T-helper 2 cell treated with Interferon-gamma antibody and Interleukin-4, amounts not matched to agents 100 ng/mL and 5 ng/mL, for 36 hours (primary cell): ENCODE data around the gene SMIM45.

ENCODE experiments used
- intact Hi-C: fragments of 100-400 bp; cut with micrococcal nuclease; formaldehyde crosslinking; loops from one replicate; pipeline ENCODE4 v1.15.1; 2023

SMIM45 gene

DNA sequence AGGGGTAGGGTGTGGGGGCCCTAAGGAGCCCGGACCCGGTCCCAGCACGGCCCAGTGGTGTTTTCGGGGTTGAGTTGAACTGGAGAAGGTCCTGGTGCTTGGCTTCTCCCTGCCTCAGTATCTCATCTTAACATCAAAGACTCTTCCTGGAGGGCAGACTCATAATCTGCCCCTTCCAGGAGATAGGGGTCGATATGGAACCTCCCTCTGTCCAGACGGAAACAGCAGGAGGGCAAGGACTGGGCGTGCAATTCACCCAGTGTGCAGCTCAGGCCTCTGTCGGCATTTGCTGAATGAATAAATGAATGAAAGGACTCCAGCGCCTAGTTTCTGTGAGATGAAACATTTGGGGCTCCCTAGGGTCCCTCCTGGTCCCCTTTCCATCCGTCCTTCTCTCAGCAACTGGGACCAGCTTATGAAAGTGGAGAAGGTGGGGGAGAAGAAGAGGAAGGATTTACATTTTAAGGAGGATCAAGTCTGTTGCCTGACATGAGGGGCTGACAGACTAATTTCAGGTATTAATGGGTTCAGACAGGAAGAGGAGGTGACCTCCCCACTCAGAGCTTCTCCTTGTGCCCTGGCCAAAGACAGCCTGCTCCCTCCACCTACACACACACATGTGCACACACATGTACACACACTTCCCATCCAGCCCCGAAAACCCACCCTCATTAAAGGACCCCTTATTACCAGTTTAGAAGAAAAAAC lies 36.0 kb upstream of the SMIM45 start:
- intact Hi-C loops = no loop called here

DNA sequence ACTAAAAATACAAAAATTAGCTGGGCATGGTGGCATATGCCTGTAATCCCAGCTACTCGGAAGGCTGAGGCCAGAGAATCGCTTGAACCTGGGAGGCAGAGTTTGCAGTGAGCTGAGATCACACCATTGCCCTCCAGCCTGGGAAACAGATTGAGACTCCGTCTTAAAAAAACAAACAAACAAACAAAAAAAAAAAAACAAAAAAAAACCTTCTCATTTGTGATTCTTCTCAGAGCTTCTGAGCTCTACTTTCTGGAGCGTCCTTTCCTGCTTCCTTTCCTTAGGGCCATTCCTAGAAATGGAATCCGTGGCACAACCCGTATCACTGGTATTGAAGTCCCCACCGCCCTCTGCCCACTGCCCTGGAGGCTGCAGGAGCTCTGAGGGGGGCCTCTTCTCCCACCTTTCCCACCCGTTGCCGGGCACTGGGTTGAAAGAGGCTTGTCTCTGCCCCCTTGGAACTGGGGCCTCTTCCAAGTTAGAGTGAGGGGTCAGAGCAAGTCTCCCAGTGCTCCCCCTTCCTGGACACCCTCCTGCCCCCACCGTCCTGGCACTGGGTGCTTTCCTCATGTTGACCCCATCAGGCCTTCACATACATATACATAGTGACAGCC lies 35.1 kb upstream of the SMIM45 start:
- intact Hi-C loops = no loop called here

DNA sequence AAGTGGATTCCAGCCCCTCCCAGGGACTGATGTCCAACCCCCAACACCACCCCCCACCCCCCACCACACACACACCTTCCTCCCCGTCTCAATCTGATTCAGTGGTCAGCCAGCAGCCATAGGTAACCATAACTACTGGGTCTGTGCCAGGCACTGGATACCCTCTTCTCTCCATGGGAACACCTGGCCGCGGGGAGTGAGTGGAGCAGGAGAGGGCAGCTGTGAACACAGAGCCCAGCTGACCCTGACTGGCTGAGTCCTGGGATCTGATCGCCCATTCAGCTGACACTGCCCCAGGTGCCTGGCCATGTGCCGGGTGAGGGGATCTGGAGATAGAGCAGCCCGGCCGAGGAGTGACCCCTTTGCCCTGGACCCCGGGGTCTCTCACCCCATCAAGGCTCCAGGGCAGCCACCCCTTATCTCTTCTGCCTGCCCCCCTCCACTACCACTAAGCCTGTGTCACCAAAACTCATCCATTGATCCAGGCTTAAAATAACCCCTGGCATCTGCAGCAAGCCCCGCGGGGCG lies 34.5 kb upstream of the SMIM45 start:
- intact Hi-C loops = no loop called here

DNA sequence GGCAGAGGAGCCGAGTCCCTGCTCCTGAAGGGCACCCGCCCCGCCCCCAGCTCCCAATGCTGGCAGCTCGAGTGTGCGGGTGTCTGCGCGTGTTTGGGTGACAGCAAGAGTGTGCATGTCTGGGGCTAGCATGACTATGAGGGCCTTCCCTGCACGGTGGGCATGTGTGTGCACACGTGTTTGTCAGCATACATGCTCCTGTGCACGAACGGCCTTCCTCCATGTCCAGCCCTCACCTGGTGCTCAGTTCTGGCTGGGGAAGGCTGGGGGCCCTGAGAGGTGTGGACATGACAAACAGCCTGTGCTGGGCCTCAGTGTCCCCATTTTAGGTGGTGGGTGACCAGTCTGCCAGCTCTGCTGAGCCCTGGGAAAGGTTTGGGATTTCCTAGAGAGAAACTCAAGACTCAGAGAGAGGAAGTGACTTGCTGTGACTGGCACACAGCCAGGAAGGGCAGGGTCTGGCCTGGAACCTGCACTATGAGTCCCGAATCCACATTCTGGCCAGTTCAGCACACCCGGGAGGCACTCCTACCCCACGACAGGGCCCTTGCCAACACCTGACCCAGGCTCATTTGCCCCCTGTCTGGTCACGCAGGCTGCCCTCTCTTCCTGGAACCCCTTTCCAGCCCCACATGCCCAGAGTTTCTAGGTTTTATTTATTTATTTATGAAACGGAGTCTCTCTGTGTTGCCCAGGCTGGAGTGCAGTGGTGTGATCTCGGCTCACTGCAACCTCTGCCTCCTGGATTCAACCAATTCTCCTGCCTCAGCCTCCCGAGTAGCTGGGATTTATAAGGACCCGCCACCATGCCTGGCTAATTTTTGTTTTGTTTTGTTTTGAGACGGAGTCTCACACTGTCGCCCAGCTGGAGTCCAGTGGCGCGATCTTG lies 33.8 kb upstream of the SMIM45 start:
- intact Hi-C loops = no loop called here

DNA sequence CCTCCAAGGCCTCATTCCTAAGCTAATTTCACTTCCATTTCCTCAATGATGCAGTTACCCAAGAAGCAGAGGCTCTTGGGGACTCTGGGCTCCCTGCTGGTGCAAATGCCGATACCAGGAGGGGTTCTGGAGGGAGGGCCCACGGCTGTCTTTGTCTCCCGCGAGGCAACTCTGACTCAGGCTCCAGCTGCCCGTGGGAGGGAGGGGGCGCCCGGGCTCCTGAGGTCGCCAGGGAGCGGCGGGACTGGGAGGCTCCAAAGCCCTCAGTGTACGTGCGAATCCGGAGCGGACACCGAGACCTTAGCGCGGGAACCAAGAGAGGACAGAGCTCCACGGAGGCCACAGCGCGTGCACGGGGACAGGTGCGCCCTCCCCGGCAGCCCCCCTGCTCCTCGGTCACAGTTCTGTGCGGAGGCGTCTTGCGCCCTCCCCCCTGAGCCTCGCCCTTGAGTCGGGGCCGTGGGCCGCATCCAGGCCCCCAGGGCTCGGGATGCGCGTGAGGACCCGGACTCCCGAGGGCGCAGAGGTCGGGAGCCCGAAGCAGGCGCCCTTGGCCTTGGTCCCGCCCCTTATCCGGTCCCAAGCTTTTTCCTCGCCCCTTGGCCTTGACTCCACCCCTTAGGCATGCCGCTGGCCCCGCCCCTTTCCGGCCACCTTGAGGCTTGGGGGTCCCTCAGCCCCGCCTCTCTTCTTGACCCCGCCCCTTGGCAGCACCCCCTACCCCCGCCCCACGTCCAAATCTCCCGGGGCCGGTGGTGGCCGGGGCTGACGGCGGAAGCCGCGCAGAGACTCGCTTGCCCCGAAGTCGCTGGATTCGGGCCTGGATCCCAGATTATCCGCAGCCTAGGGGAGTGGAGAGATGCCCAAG lies 32.4 kb upstream of the SMIM45 start:
- intact Hi-C loops = no loop called here

DNA sequence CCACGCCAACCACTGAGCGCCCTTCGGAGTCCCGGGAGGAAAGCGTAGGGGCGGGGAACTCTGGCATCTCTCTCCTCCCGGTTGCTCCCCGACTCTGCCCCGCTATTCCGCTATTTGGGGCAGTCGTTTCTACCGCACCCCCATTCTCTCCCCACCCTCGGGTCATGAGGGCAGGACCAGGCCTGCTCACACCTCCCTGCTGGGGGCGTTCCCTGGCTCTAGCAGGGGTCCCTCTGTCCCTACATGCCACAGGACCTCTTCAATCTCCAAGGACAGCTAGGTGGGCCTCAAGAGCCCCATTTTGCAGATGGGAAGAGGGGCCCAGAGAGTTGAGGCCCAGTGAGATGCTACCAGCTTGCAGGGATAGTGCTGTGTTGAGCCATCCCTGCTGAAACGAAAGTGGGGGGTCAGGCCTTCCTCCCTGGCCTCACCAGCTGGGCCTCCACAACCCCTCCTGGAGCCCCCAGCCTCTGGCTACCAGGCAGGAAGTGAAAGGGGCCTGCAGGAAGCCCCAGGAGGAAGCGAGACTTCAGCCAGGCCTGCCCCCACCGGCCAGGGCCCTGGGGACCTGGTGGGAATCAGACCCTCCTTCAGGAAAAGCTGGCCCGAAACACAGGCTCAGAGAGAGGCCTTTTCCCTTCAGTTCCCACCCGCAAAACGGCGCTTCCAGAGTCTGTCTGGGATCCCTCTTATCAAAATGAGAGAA lies 31.5 kb upstream of the SMIM45 start:
- intact Hi-C loops = no loop called here

DNA sequence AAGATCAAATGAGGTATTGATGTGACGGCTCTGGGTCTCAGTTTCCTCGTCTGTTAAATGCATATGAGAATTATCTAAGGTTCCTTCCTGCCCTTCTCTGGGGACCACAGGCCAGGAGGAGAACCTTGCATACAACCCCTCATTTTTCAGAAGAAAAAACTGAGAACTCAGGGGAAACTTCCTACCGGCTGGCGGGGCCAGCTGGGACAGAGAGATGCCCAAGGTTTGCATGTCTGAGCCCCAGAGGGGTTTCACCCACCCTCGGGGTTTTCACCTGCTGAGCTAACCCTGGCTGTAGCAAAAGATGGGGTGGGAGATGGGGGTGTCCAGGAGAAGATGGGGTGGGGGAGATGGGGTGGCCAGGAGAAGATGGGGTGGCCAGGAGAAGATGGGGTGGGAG lies 29.6 kb upstream of the SMIM45 start:
- intact Hi-C loops = no loop called here

DNA sequence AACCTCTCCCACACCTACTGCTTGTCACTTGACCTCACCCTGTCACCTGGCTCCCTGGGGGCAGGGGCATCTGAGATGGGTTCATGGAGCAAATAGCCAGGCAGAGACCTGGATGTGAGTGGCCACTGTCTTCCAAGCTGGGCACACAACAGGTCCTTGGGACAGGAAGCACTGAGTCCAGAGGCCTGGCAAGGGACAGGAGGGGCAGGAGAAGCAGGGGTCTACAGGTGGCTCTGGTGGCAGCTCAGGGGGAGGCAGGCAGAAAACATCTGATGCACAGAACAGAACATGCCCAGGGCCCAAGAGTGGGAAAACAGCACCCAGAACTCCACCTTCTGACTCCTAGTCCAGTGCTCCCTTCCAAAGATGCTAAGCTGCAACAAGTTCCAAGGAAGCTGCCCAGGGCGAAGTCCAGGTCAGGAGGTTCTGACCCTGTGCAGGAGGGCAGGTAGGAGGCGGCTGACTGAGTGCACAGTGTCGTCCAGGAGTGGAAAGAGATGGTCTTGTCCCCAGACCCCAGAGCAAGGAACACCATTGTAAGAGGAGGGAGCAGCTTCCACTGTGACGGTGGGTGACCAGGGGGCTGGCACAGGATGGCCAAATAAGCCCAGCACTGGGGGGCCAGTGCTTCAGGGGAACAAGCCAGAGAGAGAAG lies 28.9 kb upstream of the SMIM45 start:
- intact Hi-C loops = no loop called here

DNA sequence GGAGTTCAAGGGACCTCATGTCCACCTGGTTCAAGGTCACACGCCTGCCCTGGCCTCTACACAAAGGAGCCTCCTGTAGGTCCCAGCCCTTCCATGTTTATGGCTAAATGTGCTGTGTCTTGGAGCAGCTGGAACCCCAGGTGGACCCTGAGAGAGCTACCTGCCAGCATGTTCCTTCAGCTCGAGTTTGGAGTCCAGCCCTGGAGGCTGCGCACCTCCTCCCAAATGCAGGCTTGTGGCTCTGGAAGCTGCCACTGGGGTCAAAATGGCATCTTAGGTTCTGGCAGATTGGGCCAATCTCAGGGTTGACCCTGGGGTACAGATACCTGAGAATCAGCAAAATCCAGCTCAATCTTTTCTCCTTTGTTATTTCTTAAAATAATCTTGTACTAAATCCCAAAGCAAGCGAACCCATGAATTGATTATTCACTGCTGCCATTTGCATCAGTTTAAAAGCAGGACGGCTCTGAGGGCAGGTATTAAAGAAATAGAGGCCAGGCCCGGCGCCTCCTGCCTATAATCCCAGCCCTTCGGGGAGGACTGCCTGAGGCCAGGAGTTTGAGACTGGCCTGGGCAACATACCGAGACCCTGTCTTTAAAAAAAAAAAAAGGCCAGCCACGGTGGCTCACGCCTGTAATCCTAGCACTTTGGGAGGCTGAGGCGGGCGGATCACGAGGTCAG lies 28.2 kb upstream of the SMIM45 start:
- intact Hi-C loops = no loop called here

DNA sequence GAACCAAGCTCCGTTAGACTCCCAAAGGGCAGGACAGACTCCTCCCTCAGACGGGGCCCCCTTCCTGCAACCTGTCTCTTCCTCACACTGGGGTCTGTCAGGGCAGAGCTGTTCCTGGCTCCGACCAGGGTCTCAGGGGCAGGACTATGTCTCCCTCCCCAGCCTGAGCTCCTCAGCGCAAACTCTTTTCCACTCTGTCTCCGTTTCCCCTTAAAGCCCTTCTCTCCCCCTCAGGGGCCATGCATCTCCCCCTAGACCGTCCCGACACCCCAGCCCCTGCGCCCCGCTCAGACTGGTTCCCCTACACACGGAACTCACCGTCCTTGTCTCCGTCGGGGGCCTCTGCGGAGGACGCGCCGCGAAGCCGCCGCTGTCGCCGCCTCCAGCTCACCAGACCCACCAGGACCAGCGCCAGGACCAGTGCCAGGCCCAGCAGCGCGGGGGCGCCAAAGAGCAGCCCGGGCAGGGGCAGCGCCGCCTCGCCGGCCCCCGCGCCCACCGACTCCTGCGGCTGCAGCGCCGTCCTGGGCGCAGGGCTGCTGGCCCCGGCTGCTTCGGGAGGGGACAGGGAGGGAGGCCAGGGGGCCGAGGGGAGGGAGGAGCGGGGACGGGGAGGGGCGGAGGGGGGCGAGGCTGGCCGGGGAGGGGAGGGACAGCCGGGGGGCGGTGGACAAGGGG lies 26.0 kb upstream of the SMIM45 start:
- intact Hi-C loops = loop anchor here (1.0 kb wide), 1 partner anchor 14 kb away; no protein-coding TSS in a partner anchor

DNA sequence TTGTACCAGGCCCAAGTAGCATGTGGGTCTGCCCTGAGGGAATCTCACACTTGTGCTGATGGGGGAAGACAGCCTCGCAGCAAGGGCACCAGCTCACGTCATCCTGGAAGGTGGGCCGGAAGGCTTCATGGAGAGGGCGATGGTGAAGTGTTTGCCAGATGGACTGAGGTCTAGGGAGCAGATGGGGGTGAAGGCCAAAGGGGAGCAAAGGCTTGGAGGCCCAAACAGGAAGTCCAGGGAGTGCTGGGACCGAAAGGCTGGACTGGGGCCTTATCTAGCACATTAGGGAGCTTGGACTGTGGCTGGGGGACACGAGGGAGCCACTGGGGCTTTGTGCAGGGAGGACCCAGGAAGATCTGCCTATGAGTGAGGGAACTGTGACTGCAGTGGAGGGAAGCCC lies 24.1 kb upstream of the SMIM45 start:
- intact Hi-C loops = no loop called here

DNA sequence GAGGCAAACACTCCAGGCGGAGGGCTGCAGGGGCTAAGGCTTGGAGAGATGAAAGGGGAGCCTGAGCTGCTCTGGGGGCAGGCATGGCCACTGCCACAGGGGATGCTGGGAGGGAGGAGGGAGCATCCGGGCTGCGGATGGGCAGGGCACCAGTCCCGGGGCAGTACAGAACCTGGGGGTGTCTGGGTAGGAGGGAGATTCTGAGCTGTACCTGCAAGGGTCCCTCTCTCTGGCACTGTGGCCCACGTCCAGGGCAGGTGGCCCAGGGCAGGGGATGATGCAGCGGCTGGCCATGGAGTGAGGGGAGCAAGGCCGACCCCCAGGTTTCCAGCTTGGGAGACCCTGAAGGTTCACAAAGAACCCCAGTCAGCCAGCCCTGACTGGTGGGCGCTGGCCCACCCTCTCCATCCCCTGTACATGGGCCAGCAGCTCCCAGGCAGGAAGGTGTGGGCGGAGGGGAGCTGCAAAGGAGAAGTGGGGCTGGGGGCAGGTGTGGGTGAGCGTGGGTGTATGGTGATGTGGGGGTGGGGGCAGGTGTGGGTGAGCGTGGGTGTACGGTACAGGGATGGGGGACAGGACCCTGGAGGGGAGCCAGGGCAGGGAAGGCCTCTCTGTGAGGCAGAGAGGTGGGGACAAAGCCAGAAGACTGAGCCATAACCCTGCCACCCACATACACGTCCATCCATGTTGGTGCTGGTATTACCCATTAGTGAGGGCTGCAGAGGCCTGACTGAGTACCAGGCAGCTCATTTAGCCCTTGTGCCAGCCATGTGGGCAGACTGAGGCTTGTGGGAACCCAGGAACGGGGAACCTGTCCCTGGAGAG lies 23.1 kb upstream of the SMIM45 start:
- intact Hi-C loops = no loop called here

DNA sequence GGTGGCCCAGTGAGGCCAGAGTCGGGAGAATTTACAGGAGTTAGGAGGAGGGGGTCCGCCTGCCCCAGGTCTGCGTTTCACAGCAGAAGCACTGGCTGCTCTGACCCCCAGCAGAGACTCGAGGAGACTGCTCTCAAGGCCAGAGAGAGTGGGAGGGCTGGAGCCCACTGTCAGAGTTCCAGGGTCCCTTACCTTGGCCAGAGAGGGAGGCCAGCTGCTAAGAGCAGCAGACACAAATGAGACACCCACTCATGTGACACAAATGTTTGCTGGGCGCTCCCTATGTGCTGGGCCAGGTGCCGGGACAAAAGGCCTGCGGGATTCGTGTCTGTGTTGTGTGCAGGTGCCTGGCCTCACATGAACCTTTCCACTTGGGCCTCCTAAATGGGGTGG lies 22.5 kb upstream of the SMIM45 start:
- intact Hi-C loops = no loop called here

DNA sequence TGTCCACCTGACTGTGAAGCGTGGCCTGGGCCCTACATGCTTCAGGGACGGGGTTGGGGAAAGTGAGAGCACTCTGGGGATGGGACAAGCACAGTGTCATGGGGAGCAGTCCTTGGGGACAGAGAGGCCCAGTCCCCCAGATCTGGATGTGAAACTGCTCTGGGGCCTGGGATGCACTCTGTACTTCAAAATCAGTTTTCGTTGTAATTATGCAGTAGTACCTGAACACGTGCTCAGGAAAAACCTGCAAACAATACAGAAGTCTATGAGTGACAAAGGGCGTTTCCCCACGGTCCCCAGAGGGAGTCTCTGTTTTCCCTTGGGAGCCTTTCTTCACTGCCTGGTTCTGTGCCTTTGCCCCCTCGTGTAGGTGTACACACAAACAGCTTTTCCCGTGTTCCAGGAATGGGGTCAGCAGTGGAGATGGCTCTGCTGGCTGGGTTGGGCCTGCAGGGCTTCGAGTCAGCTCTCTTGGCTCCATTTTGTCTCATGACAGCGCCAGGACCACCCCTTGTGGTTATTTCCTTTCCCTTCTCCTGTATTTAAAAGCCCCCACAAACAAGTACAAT lies 20.2 kb upstream of the SMIM45 start:
- intact Hi-C loops = no loop called here

DNA sequence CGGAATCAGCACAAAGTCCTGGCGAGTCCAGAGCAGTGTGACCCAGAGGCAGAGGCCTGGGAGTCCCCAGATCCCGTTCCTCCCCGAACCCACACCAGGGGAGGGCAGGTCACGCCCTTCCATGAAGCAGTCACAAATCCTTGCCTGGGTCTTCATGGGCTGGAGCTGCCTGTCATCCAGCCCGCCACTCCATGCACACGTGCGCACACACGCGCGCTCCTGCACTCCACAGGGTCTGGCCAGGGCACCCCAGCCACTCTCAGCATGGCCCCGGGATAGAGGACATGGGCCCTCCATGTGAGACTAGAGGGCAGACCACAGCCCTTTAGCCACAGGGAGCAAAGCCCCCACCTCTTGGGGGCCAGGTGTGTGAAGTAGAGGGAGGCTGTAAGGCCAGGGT lies 19.6 kb upstream of the SMIM45 start:
- intact Hi-C loops = no loop called here

DNA sequence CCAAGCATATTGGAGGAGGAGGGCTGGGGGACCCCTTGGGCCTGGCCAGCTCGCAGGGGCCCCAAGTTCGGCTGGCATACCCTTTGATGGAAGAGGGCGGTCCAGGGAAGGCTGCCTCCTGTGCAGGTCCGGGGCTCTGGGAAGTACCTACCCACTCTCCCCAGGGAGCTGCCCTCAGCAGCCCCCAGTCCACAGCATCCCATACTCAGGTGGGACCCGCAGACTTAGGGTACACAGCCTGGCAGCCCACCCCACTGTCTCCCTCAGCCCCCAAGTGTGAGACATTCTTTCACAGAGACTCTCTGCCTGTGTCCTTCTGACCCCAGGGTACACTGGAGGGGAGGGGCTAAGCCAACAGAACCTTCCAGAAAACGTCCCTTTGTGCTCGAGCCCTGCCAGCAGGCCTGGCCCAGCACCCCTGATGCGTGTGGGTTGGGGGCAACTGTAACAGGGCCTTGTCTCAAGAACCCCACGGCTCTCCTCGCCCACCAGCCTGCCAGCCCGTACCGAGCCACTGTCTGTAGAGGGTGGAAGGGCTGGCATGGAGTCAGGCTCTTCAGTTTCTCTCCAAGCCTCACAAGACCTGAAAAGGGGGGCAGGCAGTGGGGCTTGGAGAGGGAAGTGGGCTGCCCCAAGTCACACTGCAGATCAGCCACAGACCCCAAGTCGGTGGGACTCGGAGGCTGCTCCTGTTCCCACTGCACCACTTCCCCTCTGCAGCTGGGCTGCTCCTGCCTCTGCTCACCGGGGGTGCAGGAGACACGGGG lies 18.4 kb upstream of the SMIM45 start:
- intact Hi-C loops = no loop called here
